HG03460 (cell line): ENCODE results near the gene GABPA.
"Not testable (repeated sequence)": the region's sequence is repeated elsewhere in the genome, so short reads cannot be mapped to it uniquely, and the experiment has no call there.

Experiments
- ATAC-seq: cut with Tn5 transposase; IDR thresholded peaks from one replicate; pipeline ENCODE4 v1.9.1; 2021; ENCODE audit not compliant: unreplicated experiment

The GABPA gene

GRCh38 chr21:25734904-25735645, at the start of gene GABPA, which contains the start of gene ATP5PF:
TSS of gene GABPA (plus strand) at chr21:25734972. CDS start at chr21:25741599, 6,627 bp downstream.
TSS of gene ATP5PF (minus strand) at chr21:25734904. CDS start at chr21:25729794, 5,110 bp downstream.
- peak; percentile 89 for ATAC-seq

- ATAC-seq: no peak
These were observed 47.0 kb upstream of the GABPA start for GRCh38 chr21:25687787-25688186.

GRCh38 chr21:25688275-25689155, 46.3 kb upstream of the GABPA start:
- no peak for ATAC-seq

GRCh38 chr21:25689226-25689625, 45.5 kb upstream of the GABPA start:
- ATAC-seq: no peak

- no peak for ATAC-seq
These were observed 42.8 kb upstream of the GABPA start for GRCh38 chr21:25691976-25692375.

GRCh38 chr21:25695461-25695860, 39.3 kb upstream of the GABPA start:
- ATAC-seq: not testable (repeated sequence)

GRCh38 chr21:25700741-25701140, 34.0 kb upstream of the GABPA start:
- no peak for ATAC-seq

- no peak for ATAC-seq
These were observed 33.2 kb upstream of the GABPA start for GRCh38 chr21:25701529-25701928.

GRCh38 chr21:25708467-25709065, 26.2 kb upstream of the GABPA start:
- no peak for ATAC-seq

GRCh38 chr21:25709684-25710265, 25.0 kb upstream of the GABPA start:
- no peak for ATAC-seq

GRCh38 chr21:25710550-25710949, 24.2 kb upstream of the GABPA start:
- no peak for ATAC-seq

- ATAC-seq: not testable (repeated sequence)
These were observed 20.7 kb upstream of the GABPA start for GRCh38 chr21:25714066-25714465.

GRCh38 chr21:25717491-25718147, 17.2 kb upstream of the GABPA start:
- no peak for ATAC-seq

- ATAC-seq: no peak
These were observed 12.8 kb upstream of the GABPA start for GRCh38 chr21:25721987-25722386.

- ATAC-seq: no peak
These were observed 12.1 kb upstream of the GABPA start for GRCh38 chr21:25722631-25723030.

- ATAC-seq: no peak
These were observed 2.5 kb upstream of the GABPA start for GRCh38 chr21:25732091-25732760.

- ATAC-seq: peak; percentile 12
These were observed 716 bp upstream of the GABPA start for GRCh38 chr21:25733859-25734653.

- ATAC-seq: no peak
These were observed 193 bp upstream of the GABPA start for GRCh38 chr21:25734654-25734903.
